Measurements from ENCODE around the gene EXTL2.
A peak's percentile ranks its signal among the peaks of the same experiment; 100 is the strongest.
"Not testable (repeated sequence)": the region's sequence is repeated elsewhere in the genome, so short reads cannot be mapped to it uniquely, and the experiment has no call there.

EXTL2 gene

DNA sequence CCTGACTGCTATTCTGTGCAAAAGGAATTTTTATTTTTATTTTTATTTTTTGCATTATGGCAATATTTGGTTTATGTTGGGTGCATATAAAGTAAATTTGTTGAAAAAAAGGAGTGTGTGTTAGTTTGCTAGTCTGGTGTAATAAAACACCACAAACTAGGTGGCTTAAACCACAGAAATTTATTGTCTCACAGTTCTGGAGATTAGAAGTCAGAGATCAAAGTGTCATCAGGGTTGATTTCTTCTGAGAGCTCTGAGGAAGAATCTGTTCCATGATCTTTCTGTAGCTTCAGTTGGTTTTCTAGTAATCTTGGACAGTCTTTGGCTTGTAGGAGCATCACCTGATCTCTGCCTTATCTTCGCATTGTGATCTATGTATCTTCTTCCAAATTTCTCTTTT lies 7.7 kb upstream of the EXTL2 start:
- no peak for DNase-seq (ENCODE audit: low read depth)

DNA sequence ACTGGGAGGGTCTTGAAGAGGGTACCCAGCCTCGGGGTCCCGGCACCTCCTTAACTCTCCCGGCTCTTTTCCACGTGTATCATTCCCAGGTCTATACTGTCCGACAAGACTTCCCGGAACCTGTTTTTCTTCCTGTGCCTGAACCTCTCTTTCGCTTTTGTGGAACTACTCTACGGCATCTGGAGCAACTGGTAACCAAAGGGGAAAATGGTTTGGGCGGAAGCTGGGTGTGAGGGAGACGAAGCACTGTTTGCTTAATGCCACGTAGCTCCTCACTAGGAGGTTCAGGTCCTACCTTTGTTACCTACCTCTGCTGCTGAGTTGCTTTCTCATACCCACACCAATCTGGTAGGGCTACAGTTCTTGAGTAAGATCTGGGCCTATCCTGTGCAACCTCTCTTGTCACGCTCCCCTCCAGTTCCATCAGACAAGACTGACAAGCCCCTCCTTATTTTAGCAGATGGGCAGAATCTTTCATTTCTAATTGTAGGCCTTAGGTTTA lies 1.9 kb upstream of the EXTL2 start:
- peak; percentile 56 for DNase-seq (ENCODE audit: low read depth)

DNA sequence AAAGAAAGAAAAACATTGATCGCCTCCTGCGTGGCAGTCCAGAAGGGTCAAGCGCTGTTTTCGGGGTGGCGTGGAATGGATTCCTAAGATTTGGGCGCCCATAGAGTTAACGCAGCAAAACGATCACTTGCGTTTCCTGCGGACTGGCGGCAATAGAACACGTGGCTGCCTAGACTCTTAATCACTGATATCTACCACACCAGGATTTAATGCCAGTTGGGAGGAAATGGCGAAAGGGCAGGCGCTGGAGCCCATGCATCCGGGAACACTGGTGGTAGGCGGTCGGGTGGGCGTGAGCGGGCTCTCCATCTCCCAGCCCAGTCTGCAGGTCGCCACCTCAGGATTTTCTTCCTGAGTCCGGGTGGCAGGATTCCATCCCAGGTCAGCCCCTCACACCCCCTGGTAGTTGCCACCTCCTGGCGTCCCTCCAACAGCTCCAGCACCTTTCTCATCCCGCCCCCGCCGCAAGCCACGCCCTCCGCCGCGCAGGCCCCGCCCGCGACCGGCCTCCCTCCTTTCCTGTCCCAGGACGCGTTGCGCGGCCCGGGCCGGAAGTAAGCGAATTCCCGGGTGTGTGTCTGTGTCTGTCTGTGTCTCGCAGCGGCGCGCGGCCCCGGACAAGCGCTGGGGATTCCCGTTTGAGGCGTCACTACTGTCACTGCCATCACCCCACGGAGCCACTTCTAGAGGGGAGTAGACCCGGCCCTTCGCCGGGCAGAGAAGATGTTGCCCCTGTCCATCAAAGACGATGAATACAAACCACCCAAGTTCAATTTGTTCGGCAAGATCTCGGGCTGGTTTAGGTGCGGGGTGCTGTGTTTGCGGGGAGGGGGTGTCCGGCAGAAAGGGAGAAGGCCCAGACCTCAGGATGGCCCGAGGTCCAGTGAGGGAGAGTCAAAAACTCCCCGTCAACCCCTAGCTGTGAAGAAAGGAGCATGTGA lies 1.2 kb upstream of the EXTL2 start, which contains the start of gene SLC30A7:
Gene SLC30A7 (plus strand): TSS at position 551 of the 941 bp plus-strand sequence. CDS start 173 bp downstream, at position 724.
- DNase-seq (ENCODE audit: low read depth) = peak; percentile 95

DNA sequence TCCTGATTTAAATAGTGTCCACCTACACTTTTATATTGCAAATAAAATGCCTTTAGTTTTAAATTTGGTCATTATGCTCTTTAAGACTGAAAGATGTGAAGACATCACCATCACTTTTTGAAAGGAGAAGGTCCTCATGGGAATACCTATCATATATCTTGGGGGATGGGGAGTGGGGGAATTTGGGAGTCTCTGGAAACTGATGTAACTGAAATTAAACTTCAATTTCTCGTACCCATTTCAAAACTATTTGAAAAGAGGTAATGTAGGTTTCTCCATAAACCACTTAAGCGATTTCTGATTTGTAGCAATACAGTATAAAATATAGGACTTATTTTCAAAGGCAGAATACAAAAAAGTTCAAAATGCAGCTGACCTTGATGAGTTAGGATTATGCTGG lies 924 bp downstream of the EXTL2 start:
- DNase-seq (ENCODE audit: low read depth) = no peak

DNA sequence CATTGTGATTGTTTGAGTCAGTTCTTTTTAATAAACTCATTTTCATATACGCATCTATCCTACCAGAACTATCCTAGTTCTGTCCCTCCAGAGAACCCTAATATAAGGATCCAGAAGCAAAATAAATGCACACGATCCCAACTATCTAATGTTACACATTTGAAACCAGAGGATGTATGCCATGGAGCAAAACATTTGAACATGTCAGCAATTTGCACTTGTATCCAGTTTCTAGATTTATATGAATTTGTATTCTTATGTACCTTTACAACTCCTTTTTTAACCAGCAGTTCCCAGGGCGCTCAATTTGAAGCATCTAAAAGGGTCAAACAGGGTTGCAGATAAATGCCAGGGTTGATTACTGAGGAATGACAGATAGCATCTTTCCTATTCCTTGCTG lies 2.1 kb downstream of the EXTL2 start:
- DNase-seq (ENCODE audit: low read depth) = no peak

DNA sequence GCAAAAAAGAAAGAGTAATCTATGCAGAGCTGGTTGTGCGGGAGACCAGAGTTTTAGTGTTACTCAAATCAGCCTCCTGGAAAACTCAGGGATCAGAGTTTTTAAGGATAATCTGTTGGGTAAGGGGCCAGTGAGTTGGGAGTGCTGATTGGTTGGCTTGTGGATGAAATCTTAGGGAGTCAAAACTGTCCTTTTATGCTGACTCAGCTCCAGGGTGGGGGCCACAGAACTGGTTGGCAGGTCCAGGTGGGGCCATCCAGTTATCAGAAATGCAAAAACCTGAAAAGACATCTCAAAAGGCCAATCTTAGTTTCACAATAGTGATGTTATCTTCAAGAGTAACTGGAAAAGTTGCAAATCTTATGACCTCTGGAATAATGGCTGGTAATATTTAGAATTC lies 3.3 kb downstream of the EXTL2 start:
- no peak for DNase-seq (ENCODE audit: low read depth)

DNA sequence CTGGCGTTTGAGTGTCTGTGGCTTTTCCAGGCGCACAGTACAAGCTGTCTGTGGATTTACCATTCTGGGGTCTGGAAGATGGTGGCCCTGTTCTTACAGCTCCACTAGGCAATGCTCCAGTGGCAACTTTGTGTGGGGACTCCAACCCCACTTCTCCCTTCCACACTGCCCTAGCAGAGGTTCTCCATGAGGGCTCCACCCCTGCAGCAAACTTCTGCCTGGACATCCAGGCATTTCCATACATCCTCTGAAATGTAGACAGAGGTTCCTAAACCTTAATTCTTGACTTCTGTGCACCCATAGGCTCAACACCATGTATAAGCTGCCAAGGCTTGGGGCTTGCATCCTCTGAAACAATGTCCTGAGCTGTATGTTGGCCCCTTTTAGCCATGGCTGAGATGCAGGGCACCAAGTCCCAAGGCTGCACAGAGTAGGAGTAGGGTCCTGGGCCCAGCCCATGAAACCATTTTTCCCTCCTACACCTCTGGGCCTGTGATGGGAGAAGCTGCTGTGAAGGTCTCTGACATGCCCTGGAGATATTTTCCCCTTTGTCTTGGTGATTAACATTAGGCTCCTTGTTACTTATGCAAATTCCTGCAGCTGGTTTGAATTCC lies 4.7 kb downstream of the EXTL2 start:
- DNase-seq (ENCODE audit: low read depth) = not testable (repeated sequence)

DNA sequence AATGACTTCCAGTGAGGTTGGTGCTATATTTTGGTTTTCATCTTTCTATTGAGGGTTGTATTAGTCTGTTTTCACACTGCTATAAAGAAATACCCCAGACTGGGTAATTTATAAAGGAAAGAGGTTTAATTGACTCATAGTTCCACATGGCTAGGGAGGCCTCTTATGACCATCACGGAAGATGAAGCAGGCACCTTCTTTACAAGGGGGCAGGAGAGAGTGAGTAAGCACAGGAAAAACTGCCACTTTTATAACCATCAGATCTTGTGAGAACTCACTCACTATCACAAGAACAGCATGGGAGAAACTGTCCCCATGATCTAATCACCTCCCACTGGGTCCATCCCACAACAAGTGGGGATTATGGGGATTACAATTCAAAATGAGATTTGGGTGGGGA lies 5.6 kb downstream of the EXTL2 start:
- not testable (repeated sequence) for DNase-seq (ENCODE audit: low read depth)

DNA sequence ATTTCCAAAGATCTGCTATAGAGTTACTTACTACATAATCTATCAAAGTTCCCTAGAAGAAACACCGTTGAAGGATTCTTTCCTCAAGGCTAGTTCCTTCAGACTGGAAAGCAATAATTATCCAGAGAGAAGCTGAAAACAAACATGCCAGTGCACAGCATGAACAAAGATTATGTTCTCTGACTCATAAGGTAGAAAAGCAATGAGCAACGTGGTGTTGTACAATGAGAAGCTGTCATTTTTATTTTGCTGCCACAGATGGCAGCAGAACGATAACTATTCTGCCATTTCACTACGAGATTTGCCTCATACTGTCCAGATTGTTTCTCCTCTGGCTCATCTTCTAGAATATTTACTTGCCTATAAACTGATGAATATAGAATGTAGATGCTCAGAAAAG lies 10.7 kb downstream of the EXTL2 start:
- DNase-seq (ENCODE audit: low read depth) = no peak

DNA sequence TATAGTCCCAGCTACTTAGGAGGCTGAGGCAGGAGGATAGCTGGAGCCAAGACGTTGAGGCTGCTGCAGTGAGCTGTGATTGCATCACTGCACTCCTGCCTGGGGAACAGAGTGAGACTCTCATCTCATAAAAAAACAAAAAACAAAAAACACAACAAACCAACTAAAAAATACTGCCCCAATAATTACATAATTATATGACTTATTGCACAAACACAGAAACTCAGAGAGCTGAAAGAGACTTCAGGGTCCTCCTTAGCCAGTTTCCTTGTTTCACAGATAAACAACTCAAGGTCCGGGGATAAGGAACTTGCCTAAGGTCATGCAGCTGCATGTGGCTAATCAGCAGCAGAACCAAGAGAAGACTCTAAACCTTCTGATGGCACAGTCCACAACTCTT lies 11.9 kb downstream of the EXTL2 start:
- DNase-seq (ENCODE audit: low read depth) = no peak

DNA sequence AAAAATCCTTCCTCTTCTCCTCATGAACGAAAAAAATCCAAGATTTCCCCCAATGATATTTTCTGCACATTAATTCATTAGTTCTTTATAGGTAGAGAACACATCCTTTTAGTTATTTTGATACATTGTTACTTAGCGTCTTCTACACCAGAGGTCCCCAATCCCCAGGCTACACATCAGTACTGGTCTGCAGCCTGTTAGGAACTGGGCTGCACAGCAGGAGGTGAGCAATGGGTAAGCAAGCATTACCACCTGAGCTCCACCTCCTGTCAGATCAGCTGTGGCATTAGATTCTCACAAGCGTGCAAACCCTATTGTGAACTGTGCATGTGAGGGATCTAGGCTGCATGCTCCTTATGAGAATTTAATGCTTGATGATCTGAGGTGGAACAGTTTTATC lies 13.0 kb downstream of the EXTL2 start:
- no peak for DNase-seq (ENCODE audit: low read depth)

DNA sequence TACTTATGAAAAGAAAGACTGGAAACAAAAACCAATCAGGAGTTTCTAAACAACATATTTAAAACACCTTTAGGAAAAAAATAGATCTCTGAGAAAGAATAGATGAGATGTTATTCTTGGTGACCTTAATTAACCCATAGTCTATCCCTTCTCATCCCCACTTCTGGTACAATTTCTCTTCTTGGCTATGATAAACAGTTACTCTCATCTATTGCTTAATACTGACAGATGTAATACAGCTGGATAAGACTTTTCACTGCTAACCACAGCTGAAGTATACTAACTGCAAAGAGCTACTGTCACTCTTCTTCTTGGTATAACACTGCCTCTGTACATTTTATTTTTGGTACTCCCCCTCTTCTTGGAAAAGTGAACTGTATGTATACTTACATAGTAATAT lies 15.2 kb downstream of the EXTL2 start:
- no peak for DNase-seq (ENCODE audit: low read depth)

DNA sequence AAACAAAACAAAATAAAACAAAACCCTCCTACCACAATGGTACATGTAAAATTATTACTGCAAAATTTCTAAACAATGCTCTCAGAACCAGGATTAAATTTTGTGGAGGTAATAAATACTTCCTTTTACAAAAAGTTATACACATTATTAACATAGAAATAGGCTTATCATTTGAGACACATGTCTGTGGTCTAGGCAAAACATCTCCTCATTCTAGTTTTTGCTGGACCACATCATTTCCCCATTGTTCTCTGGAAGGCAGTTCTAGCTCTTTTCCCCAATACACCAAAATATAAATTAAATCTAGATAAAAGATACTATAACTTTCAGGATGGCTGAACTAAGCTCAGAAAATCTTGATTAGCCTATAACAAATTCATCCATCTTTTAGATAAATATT lies 18.4 kb downstream of the EXTL2 start:
- no peak for DNase-seq (ENCODE audit: low read depth)

DNA sequence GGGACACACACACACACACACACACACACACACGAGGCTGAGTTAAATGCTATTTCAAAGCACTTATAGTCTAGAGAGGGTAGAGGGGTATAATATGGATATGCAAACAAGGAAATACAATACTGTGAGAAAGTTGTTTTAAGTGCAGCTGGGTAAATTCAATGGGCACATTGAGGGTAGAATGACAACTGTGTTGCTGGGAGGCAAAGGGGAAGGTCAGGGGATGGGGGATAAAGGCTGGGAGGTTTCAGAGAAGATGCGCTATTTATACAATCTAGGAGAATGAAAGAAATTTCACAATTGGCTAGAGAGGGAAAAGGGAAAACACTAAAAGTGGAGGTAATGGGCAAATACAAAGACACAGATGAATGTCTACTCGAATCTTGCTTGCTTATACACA lies 19.4 kb downstream of the EXTL2 start:
- no peak for DNase-seq (ENCODE audit: low read depth)

DNA sequence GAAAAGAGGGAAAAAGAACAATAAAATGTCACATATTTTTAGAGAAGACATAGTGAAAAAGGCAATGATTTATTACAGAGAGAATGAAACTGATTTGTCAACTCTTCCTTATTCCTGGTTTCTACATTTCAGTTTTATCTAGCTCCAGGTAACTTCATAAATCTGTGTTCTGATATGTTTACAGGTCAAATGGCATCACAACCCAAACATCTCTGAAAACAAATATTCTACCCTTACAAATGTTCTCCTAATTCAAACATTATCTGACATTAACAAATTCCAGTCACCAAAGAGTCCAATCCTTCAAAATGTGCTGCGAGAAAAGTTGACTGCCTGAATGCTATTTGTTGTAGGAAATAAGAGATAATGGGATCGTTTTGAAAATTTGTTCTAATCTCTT lies 20.2 kb downstream of the EXTL2 start:
- no peak for DNase-seq (ENCODE audit: low read depth)

DNA sequence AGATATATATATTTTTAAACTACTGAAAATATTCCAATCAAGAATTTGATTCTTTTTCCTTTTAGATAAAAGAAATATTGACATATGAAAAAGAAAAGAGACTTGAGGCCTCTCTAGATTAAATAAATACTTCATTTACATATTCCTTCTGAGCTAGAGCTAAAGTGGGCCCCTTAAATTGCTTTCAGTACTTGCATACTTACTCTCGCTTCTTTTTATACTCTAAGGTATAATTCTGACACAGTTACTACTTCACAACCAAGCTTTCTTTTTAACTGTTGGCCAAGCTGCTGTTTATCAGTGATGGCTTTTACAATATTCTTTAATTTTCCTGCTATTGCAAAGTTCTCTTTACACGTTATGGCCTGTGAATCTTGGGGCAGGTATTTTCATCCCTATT lies 24.6 kb downstream of the EXTL2 start:
- DNase-seq (ENCODE audit: low read depth) = no peak

DNA sequence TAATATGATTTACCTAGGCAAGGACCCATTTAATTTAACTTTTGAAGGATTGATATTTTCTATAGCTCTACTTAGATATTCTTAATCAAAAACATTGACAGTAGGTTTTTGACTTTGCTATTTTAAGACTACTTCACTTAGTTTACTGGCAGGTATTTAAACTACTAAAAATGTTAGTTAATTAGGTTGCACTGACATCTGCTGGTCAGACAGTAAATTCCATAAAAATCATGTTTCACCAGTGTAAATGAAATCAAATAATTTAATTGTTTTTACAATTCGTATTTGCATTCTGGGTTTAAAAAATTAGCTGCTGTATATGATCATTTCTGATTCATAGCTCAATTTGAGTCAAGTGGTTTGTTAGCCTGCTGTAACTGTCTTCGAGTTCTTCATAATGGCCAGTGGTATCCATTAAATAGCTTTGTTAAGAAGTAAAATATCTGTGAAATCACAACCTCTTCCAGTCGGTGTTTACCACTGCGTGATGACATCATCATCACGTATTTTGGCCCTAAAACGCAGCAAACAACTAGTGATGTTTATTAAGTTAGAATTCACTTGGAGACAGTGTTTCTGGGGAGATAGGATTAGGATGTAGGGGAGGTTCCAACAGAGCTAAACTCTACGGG lies 26.2 kb downstream of the EXTL2 start:
- no peak for DNase-seq (ENCODE audit: low read depth)

DNA sequence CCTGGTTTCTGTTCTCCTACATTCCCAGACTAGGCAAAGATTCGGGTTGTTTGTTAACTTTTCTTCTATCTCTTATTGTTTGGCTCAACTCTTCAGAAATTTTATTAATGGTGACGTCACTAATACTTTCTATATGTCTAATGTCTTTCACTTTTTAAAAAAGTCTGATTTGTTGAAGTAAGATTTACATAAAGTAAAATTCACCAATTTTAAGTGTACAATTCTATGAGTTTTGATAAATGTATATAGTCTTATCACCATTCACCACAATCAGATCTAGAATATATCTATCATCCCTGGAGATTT lies 27.8 kb downstream of the EXTL2 start:
- DNase-seq (ENCODE audit: low read depth) = no peak

DNA sequence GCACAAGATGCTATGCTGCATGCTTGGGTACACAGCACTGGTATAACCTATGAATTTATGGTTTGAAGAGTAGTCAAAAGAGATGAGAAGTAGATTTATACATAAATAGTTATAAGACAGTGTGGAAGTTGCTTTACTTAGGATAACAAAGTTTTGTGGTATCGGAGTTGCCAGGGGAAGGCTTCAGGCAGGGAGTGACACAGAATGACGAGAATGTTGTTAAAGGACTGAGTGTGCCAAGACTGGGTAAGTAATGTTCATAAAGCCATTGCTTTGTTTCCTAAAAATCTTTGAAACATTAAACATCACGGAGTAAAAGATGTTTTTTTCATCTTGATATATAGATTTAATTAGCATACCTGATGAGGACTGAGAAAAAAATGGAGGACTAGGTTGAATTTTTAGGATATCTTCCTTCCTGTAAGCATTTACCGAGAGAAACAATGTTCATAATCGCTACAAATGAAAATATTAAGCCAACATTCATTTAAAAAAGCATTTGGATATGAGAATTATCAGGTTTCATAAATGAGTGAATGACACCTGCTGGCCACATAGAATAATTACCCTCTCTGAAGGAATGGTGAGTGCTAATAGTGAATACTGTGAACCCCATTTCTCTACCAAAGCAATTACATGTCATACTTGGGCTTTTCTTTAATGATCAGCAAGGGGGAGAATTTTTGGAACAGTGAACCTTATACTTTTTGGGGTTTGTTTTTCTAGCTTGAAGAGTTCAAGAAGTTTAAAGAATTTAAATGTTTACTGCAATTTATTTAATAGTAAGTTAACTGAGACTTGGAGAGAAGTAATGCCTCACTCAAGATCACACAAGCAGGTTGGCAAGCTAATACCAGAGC lies 28.4 kb downstream of the EXTL2 start:
- DNase-seq (ENCODE audit: low read depth) = no peak

DNA sequence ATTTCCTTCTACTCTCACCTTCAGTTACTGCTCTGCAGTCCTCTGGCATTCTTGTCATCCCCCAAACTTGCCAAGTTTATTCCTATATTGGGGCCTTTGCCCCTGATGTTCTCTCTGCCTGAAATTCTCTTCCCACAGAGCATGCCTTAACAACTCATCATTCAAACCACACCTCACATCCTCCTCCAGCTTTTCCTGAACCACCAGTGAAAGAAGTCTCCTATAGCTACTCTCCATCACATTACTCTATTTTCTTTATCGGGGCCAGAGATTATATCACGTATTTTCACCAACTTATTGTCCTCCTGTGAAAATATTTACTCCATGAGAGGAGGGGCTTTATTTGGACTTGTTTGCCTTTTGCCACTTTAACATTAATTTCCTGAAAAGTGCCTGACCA lies 32.1 kb downstream of the EXTL2 start:
- no peak for DNase-seq (ENCODE audit: low read depth)

DNA sequence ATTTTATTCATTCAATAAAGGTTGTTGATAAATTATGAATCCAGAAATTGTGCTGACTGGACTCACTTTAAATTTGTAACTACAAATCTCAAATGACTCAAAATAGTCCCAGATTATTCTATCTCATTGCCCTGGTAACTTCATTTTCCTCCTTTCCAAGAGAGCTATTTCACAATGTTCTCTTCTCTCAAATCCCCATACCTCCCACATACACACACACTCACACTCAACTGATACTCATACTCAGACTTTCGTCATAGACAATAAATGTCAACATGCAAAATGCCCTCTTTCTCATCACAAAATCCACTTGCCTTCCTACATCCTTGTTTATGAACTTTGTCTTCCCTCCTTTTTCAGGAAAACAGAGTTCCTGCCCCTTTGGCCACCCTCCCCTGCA lies 33.3 kb downstream of the EXTL2 start:
- DNase-seq (ENCODE audit: low read depth) = no peak

DNA sequence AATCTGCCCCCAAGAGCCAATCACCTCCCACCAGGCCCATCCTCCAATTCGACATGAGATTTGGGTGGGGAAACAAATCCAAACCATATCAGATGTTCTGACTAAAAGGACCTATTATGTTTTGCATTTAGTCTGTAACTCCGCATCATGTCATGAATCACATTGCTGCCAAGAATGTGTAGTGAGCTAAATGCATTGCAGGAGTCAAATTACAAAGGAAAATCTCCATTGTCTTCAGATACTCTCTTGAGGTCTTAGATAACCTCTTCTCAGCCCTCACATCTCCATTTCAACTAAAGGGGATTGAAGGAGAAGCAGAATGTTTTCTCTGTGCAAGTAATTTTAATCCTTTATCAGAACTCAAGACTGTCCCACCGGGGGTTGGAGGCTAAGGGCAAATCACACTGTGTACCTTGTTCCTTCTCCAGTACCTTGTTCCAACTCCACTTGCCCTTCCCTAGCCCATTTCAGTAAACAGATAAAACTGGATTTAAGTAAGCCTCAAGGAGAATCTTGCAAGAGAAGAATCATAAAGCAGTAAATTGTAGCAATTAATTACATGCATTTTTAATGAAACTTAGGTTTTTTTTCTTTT lies 34.1 kb downstream of the EXTL2 start:
- DNase-seq (ENCODE audit: low read depth) = no peak
